Astrocyte of the hippocampus (primary cell): ENCODE data around the gene TNNI2.

ENCODE experiments used
- DNase-seq: peaks from one replicate; pipeline ENCODE4 v3.0.0; 2011; ENCODE audit warnings: low read depth, low spot score

Gene TNNI2

GRCh38 chr11:1845561-1846452 lies 7.0 kb downstream of the TNNI2 start:
- no peak for DNase-seq

DNA sequence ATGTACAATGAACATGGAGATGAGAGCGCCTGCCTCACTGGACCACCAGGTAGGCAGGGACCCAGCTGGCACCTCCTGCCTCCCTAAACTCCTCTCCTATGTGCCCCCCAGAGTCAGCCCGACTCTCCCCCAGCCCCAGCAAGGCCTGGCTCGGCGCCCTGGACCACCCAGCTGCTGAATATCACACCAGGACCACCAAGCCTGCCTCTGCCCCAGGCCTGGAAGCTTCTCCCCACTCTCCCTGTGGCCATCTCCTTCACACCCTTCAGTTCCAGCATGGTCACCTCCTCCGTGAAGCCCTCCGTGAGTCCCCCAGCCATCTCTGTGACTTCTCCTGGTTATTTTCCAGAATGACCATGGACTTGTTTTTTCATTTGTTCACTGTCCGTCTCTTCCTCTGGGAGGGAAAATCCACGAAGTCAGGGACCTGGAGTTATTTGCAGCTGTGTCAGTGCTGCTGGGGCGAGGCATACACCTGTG lies 7.7 kb downstream of the TNNI2 start:
- no peak for DNase-seq

DNA sequence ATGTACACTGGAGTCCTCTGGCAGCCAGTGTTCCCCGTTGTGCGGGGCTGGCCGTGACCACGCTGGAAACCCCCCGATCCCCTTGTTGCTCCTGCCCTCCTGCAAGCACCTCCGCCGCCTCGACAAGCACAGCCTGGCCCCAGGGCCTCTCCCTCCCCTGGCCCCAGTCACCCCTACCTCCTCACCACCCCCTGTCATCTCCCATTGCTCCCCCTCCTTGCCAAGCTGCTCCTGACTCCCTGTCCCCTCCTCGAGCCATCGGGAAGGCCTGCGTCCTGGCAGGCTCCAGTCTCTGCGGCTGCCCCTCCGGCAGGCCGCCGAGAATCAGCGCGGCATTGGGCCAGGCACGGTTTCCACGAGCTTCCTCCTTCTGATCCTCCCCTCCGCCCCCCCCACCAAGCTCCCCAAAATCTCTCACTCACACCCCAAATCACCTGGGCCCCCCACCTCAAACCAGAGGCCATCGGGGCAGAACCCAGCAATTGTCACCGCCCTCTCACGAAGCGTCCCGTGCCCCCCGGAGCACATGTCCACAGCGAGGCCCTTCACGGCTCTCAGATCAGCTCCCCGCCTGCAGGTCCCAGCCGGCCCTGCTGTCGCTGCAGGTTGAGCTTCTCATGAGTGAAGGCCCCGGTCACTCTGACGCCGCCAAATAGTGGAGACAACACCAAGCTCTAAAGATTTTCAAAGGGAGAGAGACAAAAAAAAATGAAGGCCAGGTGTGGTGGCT lies 8.4 kb downstream of the TNNI2 start:
- no peak for DNase-seq

DNA sequence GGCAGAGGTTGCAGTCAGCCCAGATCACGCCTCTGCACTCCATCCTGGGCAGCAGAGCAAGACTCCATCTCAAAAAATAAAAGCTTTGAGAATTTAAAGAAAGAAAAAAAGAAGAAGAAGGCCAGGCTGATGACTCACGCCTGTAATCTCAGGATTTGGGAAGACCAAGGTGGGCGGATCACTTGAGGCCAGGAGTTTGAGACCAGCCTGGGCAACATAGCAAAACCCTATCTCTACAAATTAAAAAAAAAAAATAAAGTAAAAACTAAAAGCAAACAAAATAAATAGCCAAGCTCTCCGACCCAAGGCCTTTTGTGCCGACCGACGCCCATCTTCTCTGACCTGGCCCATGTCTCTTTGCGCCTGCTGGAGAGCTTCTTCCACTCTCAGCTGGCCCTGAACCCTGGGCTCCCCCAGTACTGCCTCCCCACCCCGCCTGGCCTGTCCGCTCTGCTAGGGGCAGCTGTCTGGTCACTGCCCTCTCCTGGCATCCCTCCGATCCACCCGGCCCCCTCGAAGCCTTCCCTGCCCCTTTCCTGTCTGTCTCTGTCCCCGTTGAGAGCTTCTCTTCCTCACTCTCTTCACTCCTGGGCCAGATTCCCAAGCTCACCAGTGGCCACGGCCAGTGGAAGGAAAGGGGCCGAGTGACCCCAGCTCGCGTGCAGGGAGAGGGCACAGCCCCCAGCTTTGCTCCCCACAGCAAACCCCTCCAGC lies 9.3 kb downstream of the TNNI2 start:
- DNase-seq, result no peak

DNA sequence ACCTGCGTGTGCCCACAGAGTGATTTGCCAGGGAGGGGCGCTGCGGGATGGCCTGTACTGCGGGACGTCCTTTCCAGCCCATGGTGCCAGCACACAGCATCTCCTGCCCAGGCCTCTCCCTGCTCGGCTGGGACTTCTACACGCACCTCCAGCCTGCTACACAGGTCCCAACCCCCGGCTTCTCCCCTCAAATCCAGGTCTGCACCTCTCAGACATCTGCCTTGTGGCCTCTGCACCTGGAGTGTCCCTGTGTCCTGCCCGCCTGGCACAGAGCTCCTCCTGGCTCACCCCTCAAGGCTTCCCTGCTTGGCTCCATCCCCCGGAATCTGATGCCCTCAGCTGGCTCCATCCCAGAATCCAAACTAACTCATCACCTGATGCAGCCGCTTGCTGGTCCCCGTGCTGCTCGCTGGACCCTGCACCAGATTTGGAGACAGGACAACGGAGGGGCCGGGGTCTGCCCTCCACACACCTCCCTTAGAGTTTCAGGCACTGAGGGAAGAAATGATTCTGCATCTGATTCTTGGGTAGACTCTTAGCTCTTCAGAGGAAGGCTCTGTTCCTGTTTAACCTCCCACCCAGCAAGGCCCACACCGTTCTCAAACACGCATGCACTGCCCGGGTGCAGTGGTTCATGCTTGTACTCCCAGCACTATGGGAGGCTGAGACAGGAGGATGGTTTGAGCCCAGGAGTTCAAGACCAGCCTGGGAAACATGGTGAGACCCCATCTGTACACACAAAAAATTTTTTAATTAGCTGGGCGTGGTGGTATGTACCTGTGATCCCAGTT lies 10.1 kb downstream of the TNNI2 start:
- no peak for DNase-seq

GRCh38 chr11:1851468-1852180 lies 12.8 kb downstream of the TNNI2 start:
- DNase-seq, result no peak

GRCh38 chr11:1852271-1852876 lies 13.6 kb downstream of the TNNI2 start:
- no peak for DNase-seq

GRCh38 chr11:1852877-1853276 lies 14.1 kb downstream of the TNNI2 start, which contains the start of gene LSP1:
Gene LSP1 (plus strand): TSS chr11:1853084. CDS start chr11:1853145, 61 bp downstream.
- no peak for DNase-seq

DNA sequence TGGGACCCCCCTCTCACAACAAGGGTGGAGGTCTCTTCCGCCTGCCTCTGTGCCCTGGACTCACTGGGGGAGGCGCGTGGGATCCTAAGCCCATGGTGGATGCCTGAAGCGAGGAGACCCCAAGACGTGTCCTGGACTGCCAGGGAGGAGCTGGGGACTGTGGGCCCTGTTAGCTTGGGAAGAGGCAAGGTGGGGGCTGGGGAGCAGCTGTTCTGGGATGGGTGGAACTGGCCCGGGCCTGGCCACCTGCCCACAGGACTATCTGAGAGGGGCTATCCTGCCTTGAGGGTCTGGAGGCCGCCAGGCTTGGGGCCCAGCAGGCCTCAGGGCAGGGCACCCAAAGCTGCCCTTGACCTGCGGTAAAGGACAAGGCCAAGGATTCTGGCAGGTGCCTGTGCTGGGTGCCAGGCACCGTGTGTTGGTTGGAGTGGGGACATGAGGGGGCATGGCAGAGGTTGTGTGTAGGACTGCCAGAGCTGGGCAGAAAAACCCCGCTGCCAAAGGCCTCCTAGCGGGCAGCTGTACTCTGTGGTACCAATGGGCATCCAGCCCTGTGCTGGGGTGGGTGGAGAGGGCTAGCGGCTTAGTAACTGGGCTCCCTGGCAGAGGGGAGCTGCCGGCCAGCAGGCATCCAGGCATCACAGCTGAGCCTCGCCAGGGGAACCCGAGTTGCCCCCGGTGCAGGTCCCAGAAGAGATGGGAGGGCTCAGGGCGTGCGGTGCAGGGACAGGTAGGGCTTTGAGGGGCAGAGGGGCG lies 14.8 kb downstream of the TNNI2 start:
- no peak for DNase-seq

DNA sequence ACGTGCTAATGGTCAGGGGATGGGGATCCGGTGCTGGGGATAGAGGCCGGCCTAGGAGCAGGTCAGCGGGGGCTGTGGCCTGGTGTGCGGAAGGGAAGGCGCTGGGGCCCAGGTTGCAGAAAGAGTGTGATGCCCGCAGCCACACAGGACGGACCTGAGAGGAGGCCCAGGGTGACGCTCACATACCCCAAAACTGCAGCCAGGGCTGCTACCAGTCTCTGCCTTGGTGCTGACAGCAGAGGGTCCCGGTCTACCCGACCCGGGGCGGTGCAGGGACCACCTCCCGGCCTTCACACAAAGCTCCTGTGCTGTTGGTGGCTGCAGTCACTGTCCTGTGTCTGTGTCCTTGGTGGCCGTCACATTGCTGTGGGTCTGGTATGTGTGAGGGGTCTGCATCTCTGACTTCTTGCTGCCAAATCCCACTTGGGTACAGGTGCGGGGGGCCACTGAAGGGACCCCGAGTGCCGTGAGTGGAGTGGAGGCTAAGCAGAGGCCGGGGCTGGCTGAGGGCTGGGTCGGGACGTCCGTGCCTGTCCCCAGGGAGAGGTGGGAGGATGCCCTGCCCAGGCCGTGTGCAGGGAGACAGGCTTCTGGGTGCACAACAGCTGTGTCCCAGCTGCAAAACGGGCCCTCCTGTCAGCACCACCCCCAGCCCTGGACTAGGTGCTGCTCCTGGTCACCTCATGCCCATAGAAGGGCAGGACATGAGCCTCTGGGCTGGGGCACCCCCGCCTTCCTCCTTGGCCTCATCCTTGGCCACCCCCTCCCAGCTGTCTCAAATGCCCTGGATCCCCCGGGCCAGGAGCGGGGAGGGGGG lies 15.6 kb downstream of the TNNI2 start:
- DNase-seq, result no peak

DNA sequence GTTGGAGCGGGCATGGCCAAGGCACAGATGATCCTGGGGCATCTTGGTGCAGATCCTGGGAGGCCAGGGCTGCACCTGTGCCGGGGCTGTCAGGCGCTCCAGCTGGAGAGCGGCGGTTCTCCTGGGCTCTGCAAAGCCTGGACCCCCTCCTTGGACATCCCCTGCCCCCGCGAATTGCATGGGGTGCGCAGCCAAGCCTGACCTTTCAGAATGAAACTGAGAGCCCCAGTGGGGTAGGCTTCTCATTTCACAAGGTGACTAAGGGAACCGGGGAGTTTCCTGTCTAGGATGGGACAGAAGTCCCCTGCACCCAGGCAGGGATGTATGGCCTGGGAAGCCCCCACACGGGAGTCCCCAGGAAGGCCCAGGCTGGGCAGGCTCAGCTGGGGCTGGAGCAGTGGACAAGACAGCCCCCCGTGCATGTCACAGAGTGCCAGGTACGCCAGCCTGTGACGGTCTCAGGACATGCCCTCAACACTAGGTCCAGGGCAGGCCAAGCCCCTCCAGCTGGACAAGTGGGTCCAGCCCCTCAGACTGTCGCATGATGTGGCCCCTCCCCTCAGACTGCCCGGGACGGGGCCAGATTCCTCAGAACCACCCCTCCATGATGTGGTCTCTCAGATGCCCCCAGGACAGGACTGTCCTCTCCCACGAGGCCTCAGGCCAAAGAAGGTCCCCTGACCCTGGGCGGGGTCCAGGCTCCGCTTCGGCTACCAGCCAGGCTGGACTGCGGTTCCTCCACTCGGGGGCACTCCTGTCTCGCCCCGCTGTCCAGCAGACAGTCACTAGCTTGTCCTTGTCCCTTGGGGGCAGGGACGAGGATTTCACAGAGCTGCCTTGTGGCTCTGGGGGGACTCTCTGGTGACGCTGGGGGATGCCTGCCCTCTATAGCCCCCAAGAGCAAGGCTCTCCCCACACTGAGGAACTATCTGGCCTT lies 16.4 kb downstream of the TNNI2 start:
- DNase-seq, result no peak

DNA sequence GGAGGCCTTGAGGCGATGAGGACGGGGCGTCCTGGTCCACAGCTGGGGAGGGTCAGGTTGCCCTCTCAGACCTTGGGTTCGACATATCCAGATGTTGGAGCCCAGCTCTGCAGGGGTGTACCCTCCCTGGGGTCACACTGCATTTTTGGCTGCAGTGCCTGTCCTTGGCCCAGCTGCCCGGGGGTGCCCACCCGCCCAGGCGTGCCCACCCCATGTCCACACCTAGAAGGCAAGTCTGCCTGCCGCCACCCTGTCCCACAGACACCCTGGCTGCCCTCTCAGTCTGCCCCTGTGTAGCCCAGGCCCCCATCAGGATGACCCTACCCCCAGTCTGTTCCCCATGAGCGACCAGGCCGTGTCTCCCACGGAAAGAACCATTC lies 17.1 kb downstream of the TNNI2 start:
- no peak for DNase-seq

DNA sequence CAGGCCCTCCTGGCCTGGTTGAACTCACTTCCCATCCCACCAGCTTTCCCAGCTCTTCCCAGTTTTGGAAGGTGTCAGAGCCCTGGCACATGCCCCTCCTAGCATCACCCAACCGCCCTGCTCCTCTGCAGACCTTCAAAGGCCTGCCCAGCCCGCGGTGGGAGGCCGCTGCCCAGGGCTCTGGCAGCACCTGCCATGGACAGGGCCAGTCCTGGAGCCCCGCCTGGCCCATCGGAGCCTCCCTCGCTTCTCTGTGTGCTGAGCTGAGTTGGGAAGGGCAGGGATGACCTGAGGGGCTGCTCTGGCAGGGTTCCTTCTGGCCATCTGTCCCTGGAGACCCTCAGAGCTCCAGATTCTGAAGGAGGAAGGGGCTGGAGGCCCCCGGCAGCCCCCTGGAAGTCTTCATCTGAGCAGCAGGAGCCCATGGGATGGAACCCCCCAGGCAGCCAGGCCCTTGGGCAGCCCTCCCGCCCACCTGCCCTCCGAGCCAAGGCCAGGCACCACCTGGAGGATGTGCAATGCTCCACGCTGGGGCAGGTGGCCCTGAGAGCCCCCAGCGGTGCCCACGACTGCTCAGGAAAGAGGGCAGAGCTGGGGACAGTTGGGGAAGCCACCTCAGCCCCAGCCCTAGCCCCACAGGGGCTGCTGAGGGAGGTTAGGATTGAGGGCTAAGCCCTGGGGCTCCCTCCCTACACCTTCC lies 17.7 kb downstream of the TNNI2 start:
- no peak for DNase-seq

- DNase-seq, result no peak
Measured at GRCh38 chr11:1857064-1857463, 18.3 kb downstream of the TNNI2 start.

DNA sequence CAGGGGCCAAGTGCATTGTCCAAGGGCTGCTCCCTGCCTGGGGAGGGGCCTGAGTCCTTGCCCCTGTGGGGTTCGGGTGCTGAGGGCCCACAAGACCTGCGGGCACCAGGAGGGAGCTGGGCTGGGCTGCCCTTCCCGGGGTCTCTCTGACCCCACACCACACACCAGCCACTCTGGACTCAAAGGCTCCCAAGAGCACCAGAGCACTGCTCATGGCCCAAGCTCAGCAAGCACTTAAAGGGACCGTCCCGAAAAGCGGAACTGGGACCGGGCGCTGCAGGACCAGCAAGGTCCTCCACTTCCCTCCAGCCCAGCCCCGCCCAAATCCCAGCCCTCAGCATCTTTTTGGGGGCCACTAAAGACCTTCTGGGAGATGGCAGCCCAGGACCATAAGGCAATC lies 19.4 kb downstream of the TNNI2 start:
- no peak for DNase-seq

DNA sequence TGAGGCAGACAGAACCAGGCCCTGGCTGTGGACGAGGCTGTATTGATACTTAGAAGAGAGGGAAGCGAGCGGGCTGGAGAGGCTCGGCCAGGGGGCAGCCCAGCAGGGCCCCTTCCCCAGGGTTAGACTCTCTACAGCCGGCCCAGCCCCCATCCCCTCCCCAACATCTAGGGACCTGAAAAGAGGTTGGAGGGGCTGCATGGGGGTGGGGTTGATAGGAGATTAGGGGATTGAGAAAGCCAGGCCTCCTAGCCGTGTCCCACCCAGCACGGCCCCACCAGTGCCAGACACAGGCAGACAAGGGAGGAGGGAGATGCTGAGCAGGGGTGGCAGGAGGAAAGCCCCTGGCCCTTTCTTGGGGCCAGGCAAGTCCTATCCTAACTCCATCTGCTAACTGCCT lies 19.8 kb downstream of the TNNI2 start:
- DNase-seq, result no peak

- DNase-seq, result no peak
Measured at GRCh38 chr11:1859004-1859403, 20.2 kb downstream of the TNNI2 start.
